Breast epithelium (tissue), 3 donors: ENCODE measurements around the gene CHRNB4.

Experiments
- POLR2A ChIP-seq: fragments of 450-650 bp; IDR thresholded peaks from one replicate; pipeline ENCODE4 v1.6.1; 2016; ENCODE audit warnings: antibody characterized with exemption, mild to moderate bottlenecking, moderate library complexity
- TF ChIP-seq, protein P1 (sequence below), 3 donors: fragments of 450-650 bp; IDR thresholded peaks; one replicate each; pipeline ENCODE4 v1.5.1; 2016 to 2017; ENCODE audit warnings: antibody characterized with exemption in 3 of 3, mild to moderate bottlenecking in 3 of 3, moderate library complexity in 3 of 3

DNA sequence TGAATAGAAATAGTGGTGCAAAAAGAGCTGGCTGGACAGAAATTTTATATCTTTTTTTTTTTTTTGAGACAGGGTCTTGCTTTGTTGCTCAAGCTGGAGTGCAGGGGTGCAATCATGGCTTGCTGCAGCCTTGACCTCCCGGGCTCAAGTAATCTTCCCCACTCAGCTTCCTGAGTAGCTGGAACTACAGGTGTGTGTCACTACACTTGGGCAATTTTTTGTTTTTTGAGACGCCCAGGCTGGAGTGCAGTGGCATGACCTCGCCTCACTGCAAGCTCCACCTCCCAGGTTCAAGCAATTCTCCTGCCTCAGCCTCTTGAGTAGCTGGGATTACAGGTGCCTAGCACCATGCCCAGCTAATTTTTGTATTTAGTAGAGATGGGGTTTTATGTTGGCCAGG, 42.7 kb downstream of the CHRNB4 start:
- TF ChIP-seq, protein P1, sequence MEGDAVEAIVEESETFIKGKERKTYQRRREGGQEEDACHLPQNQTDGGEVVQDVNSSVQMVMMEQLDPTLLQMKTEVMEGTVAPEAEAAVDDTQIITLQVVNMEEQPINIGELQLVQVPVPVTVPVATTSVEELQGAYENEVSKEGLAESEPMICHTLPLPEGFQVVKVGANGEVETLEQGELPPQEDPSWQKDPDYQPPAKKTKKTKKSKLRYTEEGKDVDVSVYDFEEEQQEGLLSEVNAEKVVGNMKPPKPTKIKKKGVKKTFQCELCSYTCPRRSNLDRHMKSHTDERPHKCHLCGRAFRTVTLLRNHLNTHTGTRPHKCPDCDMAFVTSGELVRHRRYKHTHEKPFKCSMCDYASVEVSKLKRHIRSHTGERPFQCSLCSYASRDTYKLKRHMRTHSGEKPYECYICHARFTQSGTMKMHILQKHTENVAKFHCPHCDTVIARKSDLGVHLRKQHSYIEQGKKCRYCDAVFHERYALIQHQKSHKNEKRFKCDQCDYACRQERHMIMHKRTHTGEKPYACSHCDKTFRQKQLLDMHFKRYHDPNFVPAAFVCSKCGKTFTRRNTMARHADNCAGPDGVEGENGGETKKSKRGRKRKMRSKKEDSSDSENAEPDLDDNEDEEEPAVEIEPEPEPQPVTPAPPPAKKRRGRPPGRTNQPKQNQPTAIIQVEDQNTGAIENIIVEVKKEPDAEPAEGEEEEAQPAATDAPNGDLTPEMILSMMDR (IDR thresholded peaks at IDR 0.05) = no peak
- no peak for TF ChIP-seq POLR2A
